ENCODE data around the gene ANKRD62.

Gene ANKRD62

DNA sequence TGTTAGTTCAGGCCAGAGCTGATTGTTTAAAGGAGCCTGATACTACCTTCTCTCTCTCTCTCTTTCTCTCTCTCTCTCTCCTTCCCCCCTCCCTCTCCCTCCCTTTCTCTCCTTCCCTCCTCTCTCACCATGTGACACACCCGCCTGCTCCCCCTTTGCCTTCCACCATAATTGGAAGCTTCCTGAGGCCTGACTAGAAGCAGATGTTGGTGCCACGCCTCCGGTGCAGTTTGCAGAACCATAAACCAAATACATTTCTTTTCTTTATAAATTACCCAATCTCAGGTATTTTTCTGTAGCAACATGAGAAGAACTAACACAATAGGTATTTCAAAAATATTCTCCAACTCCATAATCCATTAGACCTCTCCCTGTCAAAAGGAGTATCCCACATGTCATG is 62.4 kb downstream of the ANKRD62 start:
- Histone ChIP-seq H3K9me3 (ENCODE audit: control insufficient read depth, insufficient read depth, low read length) (no peaks in the 10 kb centered on the region), H3K4me1 (ENCODE audit: insufficient read depth, low read length) (no peaks in the 10 kb centered on the region), H3K36me3 (ENCODE audit: insufficient read depth, low read length) (no peaks in the 10 kb centered on the region), H3K9ac (ENCODE audit: low read depth, low read length) (no peak overlapping the region)

DNA sequence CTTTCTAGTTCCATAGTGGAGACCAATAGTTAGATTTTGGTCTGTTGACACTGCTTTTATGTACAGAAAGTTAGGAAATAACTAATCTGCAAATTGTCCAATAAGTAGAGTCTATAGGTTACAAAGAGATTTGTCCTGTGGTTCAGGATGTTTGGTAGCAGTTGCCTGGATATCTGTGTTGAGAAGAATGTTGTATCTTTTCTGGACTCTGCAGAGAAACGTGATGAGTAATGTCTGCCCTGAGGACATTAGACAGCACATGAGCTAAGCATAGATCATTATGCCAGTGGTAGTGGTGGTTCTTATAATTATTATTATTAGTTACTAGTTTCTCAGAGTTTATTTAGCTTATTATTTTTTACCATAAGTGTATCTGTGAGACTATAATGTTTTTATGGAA is 65.8 kb downstream of the ANKRD62 start:
- H3K9ac ChIP-seq (ENCODE audit: low read depth, low read length), result no peak overlapping the region
- H3K9me3 ChIP-seq (ENCODE audit: control insufficient read depth, insufficient read depth, low read length), result no peaks in the 10 kb centered on the region

GRCh38 chr18:12162786-12163185 is 69.1 kb downstream of the ANKRD62 start:
- H3K36me3 ChIP-seq (ENCODE audit: insufficient read depth, low read length), result no peaks in the 10 kb centered on the region
- H3K4me1 ChIP-seq (ENCODE audit: insufficient read depth, low read length), result no peaks in the 10 kb centered on the region
- no peaks in the 10 kb centered on the region for H3K9me3 ChIP-seq (ENCODE audit: control insufficient read depth, insufficient read depth, low read length)
- no peak overlapping the region for H3K9ac ChIP-seq (ENCODE audit: low read depth, low read length)

More for the DNA sequence above, 65.8 kb downstream of the ANKRD62 start:
- Histone ChIP-seq H3K36me3 (ENCODE audit: insufficient read depth, low read length) (no peaks in the 10 kb centered on the region), H3K4me1 (ENCODE audit: insufficient read depth, low read length) (no peaks in the 10 kb centered on the region)

DNA sequence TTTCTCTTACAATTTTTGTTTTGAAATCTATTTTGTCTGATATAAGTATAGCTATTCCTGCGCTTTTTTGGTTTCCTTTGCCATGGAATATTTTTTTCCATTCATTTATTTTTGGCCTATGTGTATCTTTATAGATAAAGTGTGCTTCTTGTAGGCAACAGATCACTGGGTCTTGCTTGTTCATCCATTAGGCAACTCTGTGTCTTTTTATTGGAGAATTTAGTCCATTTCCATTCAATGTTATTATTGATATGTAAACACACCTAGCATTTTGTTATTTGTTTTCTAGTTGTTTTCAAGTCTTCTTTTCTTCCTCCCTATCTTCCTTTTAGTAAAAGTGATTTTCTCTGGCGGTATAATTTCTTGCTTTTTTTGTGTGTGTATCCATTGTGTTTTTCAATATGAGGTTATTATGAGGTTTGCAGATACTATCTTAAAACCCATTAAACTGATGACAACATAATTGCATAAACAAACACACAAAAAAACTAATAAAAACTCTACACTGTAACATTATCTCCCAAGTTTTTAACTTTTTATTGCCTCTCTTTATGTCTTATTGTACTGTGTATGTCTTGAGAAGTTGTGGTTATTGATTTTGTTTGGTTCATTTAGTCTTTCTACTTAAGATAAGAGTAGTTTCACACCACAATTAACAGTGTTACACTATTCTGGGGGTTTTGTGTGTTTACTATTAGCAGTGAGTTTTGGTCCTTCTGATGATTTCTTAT is 71.6 kb downstream of the ANKRD62 start:
- Histone ChIP-seq H3K36me3 (ENCODE audit: insufficient read depth, low read length) (no peaks in the 10 kb centered on the region), H3K9me3 (ENCODE audit: control insufficient read depth, insufficient read depth, low read length) (no peaks in the 10 kb centered on the region), H3K9ac (ENCODE audit: low read depth, low read length) (no peak overlapping the region), H3K4me1 (ENCODE audit: insufficient read depth, low read length) (no peaks in the 10 kb centered on the region)

Data from ES-I3 (cell line).